ENCODE data around the gene ZNF655. TPM values are rescaled to one million over a fixed set of nuclear protein-coding genes. Genes with fewer than 3 reads are reported as not detected.

Gene ZNF655
- total and polyA plus RNA-seq, 2 experiments from 2014 or later: 20.6 to 55.8 TPM

- ATAC-seq: peak; percentile 70
- peaks cover 5% of the 10 kb centered on the region; the same call in 1 of the 2 replicates for H3K4me1 ChIP-seq (ENCODE audit: insufficient read depth)
Observed at GRCh38 chr7:99617192-99617781, 58.8 kb downstream of the ZNF655 start.

More at GRCh38 chr7:99617192-99617781, 58.8 kb downstream of the ZNF655 start:
- H3K4me3 ChIP-seq: peak overlapping the region; percentile 94
- peak overlapping the region; percentile 84 for H3K4me2 ChIP-seq
- peaks cover 12% of the 10 kb centered on the region for H3K36me3 ChIP-seq (ENCODE audit: insufficient read depth)
- peaks cover 43% of the 10 kb centered on the region for H3K36me3 Mint-ChIP-seq (ENCODE audit: low read depth)
- peak overlapping the region; percentile 96 for H2AFZ ChIP-seq
- peaks cover 14% of the 10 kb centered on the region for H3K27me3 Mint-ChIP-seq (ENCODE audit: insufficient read depth, low read depth, poor library complexity)
- H3F3A ChIP-seq (replicated peaks; ENCODE audit: low read depth): no peaks in the 10 kb centered on the region
- no peaks in the 10 kb centered on the region; the same call in 2 of the 3 replicates for H3K9me3 Mint-ChIP-seq
- no peak for DNase-seq (ENCODE audit: low spot score)
- H3K27me3 ChIP-seq (ENCODE audit: insufficient read depth): no peaks in the 10 kb centered on the region
- TF ChIP-seq REST (IDR thresholded peaks at IDR 0.05; ENCODE audit: unreplicated experiment): no peak
- no peak for TF ChIP-seq EZH2 (IDR thresholded peaks at IDR 0.05; ENCODE audit: low read depth, unreplicated experiment)
- no peak for TF ChIP-seq CTCF (conservative IDR thresholded peaks at IDR 0.05; ENCODE audit: low read depth in 2 of 2)
- TF ChIP-seq ZNF114 (CRISPR knock-in tag; IDR thresholded peaks at IDR 0.05): no peak
- no peak for TF ChIP-seq ZNF331 (CRISPR knock-in tag; IDR thresholded peaks at IDR 0.05; ENCODE audit: low read depth)
- TF ChIP-seq NANOG (IDR thresholded peaks at IDR 0.05; ENCODE audit: borderline replicate concordance): no peak
- no peak for TF ChIP-seq POLR2AphosphoS5 (IDR thresholded peaks at IDR 0.05; ENCODE audit: low read depth)
- no peak for TF ChIP-seq EZH2phosphoT487 (IDR thresholded peaks at IDR 0.05; ENCODE audit: unreplicated experiment)
- no peak for TF ChIP-seq CREB1 (CRISPR knock-in tag; IDR thresholded peaks at IDR 0.05; ENCODE audit: low read depth)
- no peak for TF ChIP-seq STAT1 (IDR thresholded peaks at IDR 0.05; ENCODE audit: unreplicated experiment)
- no peak for TF ChIP-seq JUNB (IDR thresholded peaks at IDR 0.05; ENCODE audit: unreplicated experiment)
- TF ChIP-seq ETS1 (IDR thresholded peaks at IDR 0.05): no peak
- TF ChIP-seq ZNF462 (CRISPR knock-in tag; IDR thresholded peaks at IDR 0.05): no peak
- H3K4me1 Mint-ChIP-seq: peaks cover 9% of the 10 kb centered on the region
- no peaks in the 10 kb centered on the region for H3K9me2 ChIP-seq (ENCODE audit: insufficient read depth)
- H3K27ac Mint-ChIP-seq: peak overlapping the region; percentile 98
- 0 out of 2 replicates have a peak overlapping the region, but pooled peaks have one; percentile 55 for H3K27ac ChIP-seq (ENCODE audit: low read depth)
- peaks cover 20% of the 10 kb centered on the region for H3K79me2 ChIP-seq (replicated peaks; ENCODE audit: insufficient read depth)
- peak overlapping the region; percentile 93 for H3K4me3 Mint-ChIP-seq
- H4K20me1 ChIP-seq (replicated peaks; ENCODE audit: insufficient read depth): no peaks in the 10 kb centered on the region; the same call in 1 of the 2 replicates

Data from GM23338 (cell line).